Keratinocyte (primary cell): ENCODE data around the gene RNF144B.

Experiments
- EZH2 ChIP-seq: IDR thresholded peaks from one replicate; pipeline ENCODE4 v1.6.1; 2012; ENCODE audit warnings: inconsistent platforms, mild to moderate bottlenecking, low read length, moderate library complexity
- TF ChIP-seq, protein P1 (sequence below), 3 experiments: IDR thresholded peaks in 1 of 3; conservative IDR thresholded peaks in 1 of 3; optimal IDR thresholded peaks in 1 of 3; 2 replicates in 2 of 3; 3 replicates in 1 of 3; pipeline versions ENCODE3 to v1.5.1; 2011; ENCODE audit warnings: low read length in 3 of 3, mild to moderate bottlenecking in 3 of 3, moderate library complexity in 2 of 3, control low read depth in 1 of 3, inconsistent platforms in 1 of 3; ENCODE audit not compliant: insufficient read depth in 2 of 3; ENCODE audit errors: extremely low read depth in 1 of 3

DNA sequence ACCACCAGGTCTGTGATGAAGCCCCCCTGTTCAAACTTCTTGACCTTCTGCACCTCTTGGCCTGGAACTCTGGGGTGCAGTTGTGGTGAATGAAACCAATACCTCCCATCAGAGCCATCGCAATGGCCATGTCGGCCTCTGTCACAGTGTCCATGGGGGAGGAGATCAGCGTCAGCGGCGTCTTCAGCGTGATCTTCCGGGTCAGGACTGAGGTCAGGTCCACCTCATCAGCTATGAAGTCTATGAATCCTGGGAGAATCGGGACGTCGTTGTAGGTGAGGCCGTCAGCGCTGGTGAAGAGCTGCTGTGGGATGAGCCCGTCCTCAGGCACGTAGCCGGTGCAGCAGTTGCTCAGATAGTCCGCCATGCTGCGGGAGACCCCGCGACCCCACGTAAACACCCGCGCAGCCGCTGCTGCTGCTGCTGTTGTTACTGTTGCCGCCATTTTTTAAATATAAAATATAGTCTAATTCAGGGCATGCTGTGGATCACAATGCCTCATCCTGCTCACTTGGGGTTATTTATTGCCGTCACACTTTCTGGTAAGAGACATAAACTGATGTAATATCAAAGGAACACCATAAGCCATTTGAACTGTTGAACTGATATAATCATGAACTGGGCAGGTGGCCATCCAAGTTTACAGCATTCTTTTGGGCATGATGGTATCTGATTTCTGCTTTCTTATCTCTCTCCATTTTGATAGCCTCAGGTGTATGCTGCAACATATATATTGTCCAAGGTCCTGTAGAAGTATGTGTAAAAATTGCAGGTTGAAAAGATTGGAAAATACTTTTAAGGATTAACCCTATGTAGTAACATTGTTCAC is 18.7 kb upstream of the RNF144B start:
- TF ChIP-seq, protein P1, sequence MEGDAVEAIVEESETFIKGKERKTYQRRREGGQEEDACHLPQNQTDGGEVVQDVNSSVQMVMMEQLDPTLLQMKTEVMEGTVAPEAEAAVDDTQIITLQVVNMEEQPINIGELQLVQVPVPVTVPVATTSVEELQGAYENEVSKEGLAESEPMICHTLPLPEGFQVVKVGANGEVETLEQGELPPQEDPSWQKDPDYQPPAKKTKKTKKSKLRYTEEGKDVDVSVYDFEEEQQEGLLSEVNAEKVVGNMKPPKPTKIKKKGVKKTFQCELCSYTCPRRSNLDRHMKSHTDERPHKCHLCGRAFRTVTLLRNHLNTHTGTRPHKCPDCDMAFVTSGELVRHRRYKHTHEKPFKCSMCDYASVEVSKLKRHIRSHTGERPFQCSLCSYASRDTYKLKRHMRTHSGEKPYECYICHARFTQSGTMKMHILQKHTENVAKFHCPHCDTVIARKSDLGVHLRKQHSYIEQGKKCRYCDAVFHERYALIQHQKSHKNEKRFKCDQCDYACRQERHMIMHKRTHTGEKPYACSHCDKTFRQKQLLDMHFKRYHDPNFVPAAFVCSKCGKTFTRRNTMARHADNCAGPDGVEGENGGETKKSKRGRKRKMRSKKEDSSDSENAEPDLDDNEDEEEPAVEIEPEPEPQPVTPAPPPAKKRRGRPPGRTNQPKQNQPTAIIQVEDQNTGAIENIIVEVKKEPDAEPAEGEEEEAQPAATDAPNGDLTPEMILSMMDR (optimal IDR thresholded peaks at IDR 0.05 in 1 of 3, IDR thresholded peaks at IDR 0.05 in 1 of 3, conservative IDR thresholded peaks at IDR 0.05 in 1 of 3; ENCODE audit: extremely low read depth in 1 of 3, insufficient read depth in 2 of 3, low read length in 3 of 3): no peak
- TF ChIP-seq EZH2: no peak
